ENCODE results near the gene MAPK10.

DNA sequence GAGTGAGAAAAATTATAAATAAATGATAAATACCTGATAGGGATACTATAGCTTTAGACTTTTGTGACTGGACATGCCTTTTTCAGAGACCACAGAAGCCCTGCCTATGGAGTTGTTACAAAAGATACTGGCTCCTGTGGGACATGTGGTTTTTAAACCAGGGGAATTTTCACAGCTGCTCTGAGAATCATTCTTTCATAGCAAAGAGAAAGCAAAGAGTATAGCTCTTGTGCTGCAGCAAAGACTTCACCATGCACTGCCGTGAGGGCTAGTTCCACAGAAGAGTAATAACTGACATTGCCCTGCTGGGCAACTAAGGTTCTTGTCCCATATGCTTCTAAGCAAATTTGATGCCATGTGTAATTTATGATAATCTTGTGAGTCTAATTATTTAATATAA is 98.2 kb downstream of the MAPK10 start:
- TF ChIP-seq, protein P1, sequence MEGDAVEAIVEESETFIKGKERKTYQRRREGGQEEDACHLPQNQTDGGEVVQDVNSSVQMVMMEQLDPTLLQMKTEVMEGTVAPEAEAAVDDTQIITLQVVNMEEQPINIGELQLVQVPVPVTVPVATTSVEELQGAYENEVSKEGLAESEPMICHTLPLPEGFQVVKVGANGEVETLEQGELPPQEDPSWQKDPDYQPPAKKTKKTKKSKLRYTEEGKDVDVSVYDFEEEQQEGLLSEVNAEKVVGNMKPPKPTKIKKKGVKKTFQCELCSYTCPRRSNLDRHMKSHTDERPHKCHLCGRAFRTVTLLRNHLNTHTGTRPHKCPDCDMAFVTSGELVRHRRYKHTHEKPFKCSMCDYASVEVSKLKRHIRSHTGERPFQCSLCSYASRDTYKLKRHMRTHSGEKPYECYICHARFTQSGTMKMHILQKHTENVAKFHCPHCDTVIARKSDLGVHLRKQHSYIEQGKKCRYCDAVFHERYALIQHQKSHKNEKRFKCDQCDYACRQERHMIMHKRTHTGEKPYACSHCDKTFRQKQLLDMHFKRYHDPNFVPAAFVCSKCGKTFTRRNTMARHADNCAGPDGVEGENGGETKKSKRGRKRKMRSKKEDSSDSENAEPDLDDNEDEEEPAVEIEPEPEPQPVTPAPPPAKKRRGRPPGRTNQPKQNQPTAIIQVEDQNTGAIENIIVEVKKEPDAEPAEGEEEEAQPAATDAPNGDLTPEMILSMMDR (conservative IDR thresholded peaks at IDR 0.05; ENCODE audit: low read length) = no peak
- TF ChIP-seq EZH2phosphoT487 (IDR thresholded peaks at IDR 0.05; ENCODE audit: borderline replicate concordance) = no peak

Data from Loucy (cell line).